GM12878 (cell line): ENCODE data around the gene YIF1A. TPM values are rescaled to one million over a fixed set of nuclear protein-coding genes. Genes with fewer than 3 reads are reported as not detected.

Source experiments
- ATAC-seq: fragments of 200-7000 bp; cut with Tn5 transposase; 3 replicates; pipeline ENCODE4 v1.9.1; 2020; ENCODE audit warnings: mild to moderate bottlenecking, moderate library complexity
- BruUV-seq: library from RNA; stranded (reverse); fragments of 400-500 nt; replicated peaks from 2 replicates; lab custom pipeline; 2021; lab: Mats Ljungman, UMichigan
- CTCF ChIA-PET: fragments of 300-600 bp; sonication (Branson Sonifier 250); formaldehyde crosslinking; extraction: SDS; loops from one replicate; lab custom pipeline; 2021; ENCODE audit warnings: inconsistent platforms; lab: Yijun Ruan, JAX
- POLR2A ChIA-PET: fragments of 350-600 bp; formaldehyde crosslinking; extraction: SDS; loops from one replicate; lab custom pipeline; 2021; ENCODE audit warnings: inconsistent platforms; lab: Charles Lee
- RAD21 ChIA-PET: fragments of 300-600 bp; sonication (Branson Sonifier 250); formaldehyde crosslinking; loops from one replicate; lab custom pipeline; 2023; ENCODE audit warnings: antibody characterized with exemption; ENCODE audit not compliant: unreplicated experiment; lab: Charles Lee
- SMC1A ChIA-PET: fragments of 300-600 bp; sonication (Branson Sonifier 250); formaldehyde crosslinking; loops from one replicate; lab custom pipeline; 2023; ENCODE audit not compliant: unreplicated experiment, uncharacterized antibody; lab: Charles Lee
- DNase-seq: peaks from one replicate; pipeline ENCODE4 v3.0.0-alpha.2; 2011; ENCODE audit warnings: low read depth, low spot score
- FAIRE-seq: peaks from 3 replicates; lab custom pipeline; 2011; peaks lifted over from hg19 to GRCh38; lab: Jason Lieb, UNC
- H2AFZ ChIP-seq: 2 replicates; pipeline ENCODE4 v1.6.0; 2011; ENCODE audit warnings: low read depth, low read length, control low read depth; ENCODE audit not compliant: control insufficient read depth
- H3K27ac ChIP-seq: 2 replicates; pipeline ENCODE4 v1.5.1; 2011; ENCODE audit warnings: control low read depth; ENCODE audit not compliant: control insufficient read depth, insufficient read depth
- H3K27me3 ChIP-seq, 2 experiments: replicated peaks in 1 of 2; 2 replicates each; pipeline versions ENCODE4 v1.6.0 to v1.6.1; 2011; ENCODE audit warnings: low read length in 1 of 2; ENCODE audit not compliant: control insufficient read depth in 2 of 2, insufficient read depth in 2 of 2
- H3K36me3 ChIP-seq, 2 experiments: 2 replicates each; pipeline ENCODE4 v1.5.1; 2011; ENCODE audit warnings: low read length in 1 of 2; ENCODE audit not compliant: control insufficient read depth in 2 of 2, insufficient read depth in 2 of 2
- H3K4me1 ChIP-seq: 2 replicates; pipeline ENCODE4 v1.6.1; 2011; ENCODE audit warnings: mild to moderate bottlenecking, low read length, moderate library complexity, mixed read lengths; ENCODE audit not compliant: control insufficient read depth, insufficient read depth
- H3K4me2 ChIP-seq: 2 replicates; pipeline ENCODE4 v1.6.0; 2011; ENCODE audit warnings: control low read depth; ENCODE audit not compliant: control insufficient read depth, insufficient read depth
- H3K4me3 ChIP-seq: fragments of 200-600 bp; sonication (generic); 2 replicates; pipeline ENCODE4 v1.5.1; 2016
- H3K79me2 ChIP-seq: 2 replicates; pipeline ENCODE4 v1.6.0; 2011; ENCODE audit warnings: low read length; ENCODE audit not compliant: control insufficient read depth, insufficient read depth
- H3K9ac ChIP-seq: 2 replicates; pipeline ENCODE4 v1.8.0; 2011; ENCODE audit warnings: low read length, control low read depth, mixed read lengths; ENCODE audit not compliant: control insufficient read depth, insufficient read depth
- H3K9me3 ChIP-seq: replicated peaks from 3 replicates; pipeline ENCODE4 v1.5.1; 2011; ENCODE audit warnings: mild to moderate bottlenecking, low read length; ENCODE audit not compliant: control insufficient read depth, insufficient read depth
- H4K20me1 ChIP-seq: 2 replicates; pipeline ENCODE4 v1.6.0; 2011; ENCODE audit not compliant: control insufficient read depth, insufficient read depth
- ATF7 ChIP-seq: fragments of 450-650 bp; IDR thresholded peaks from 2 replicates; pipeline ENCODE4 v1.6.1; 2016; ENCODE audit warnings: low read depth, mild to moderate bottlenecking
- CBX3 ChIP-seq: fragments of 200-600 bp; sonication (generic); IDR thresholded peaks from 2 replicates; pipeline ENCODE4 v1.6.1; 2016; ENCODE audit warnings: low read depth, borderline replicate concordance
- DPF2 ChIP-seq: fragments of 450-650 bp; IDR thresholded peaks from 2 replicates; pipeline ENCODE4 v1.6.1; 2017; ENCODE audit warnings: mild to moderate bottlenecking
- HDAC6 ChIP-seq: fragments of 200-600 bp; sonication (generic); IDR thresholded peaks from one replicate; pipeline ENCODE4 v1.8.0; 2017; ENCODE audit warnings: antibody characterized with exemption; ENCODE audit not compliant: unreplicated experiment
- MYB ChIP-seq: fragments of 150-350 bp; IDR thresholded peaks from 2 replicates; pipeline ENCODE4 v1.6.1; 2014; ENCODE audit warnings: mild to moderate bottlenecking, low read depth, low read length, borderline replicate concordance
- PAX8 ChIP-seq: fragments of 450-650 bp; IDR thresholded peaks from 2 replicates; pipeline ENCODE4 v1.6.1; 2017; ENCODE audit warnings: mild to moderate bottlenecking, moderate library complexity
- RELA ChIP-seq: fragments of 450-650 bp; IDR thresholded peaks from 2 replicates; pipeline ENCODE4 v1.8.0; 2014; ENCODE audit warnings: borderline replicate concordance; ENCODE audit not compliant: partially characterized antibody
- SREBF1 ChIP-seq: IDR thresholded peaks from 2 replicates; pipeline ENCODE4 v1.6.1; 2012; ENCODE audit warnings: mild to moderate bottlenecking, low read length
- STAT1 ChIP-seq: fragments of 450-650 bp; conservative IDR thresholded peaks from 2 replicates; pipeline ENCODE4 v1.6.1; 2014; ENCODE audit warnings: antibody characterized with exemption, mild to moderate bottlenecking
- TARDBP ChIP-seq: IDR thresholded peaks from 2 replicates; pipeline ENCODE4 v1.6.1; 2016; ENCODE audit warnings: borderline replicate concordance
- WGBS: methylation state at CpG from one replicate; pipeline ENCODE4 v1.1.6; 2016; ENCODE audit warnings: low lambda C conversion rate; ENCODE audit not compliant: insufficient replicate concordance, insufficient coverage; ENCODE audit errors: missing lambda C conversion rate; 5-methylcytosine and 5-hydroxymethylcytosine counted together
- in situ Hi-C: fragments of 300-500 bp; cut with MboI; formaldehyde crosslinking; loops from 9 replicates; pipeline ENCODE4 v1.14.3; 2018; ENCODE audit warnings: mixed read lengths
- intact Hi-C: fragments of 100-400 bp; cut with micrococcal nuclease; formaldehyde crosslinking; loops from one replicate; pipeline ENCODE4 v1.14.2; 2022; ENCODE audit not compliant: unreplicated experiment
- polyA plus RNA-seq, 11 experiments: library from polyadenylated mRNA; depleted of rRNA in 4 of 11; unstranded in 6 of 11; stranded (reverse) in 5 of 11; fragments of >200 nt; fragmentation: Nextera tagmentation in 4 of 11; fragmentation: Illumina TruSeq in 1 of 11; extraction: Ambion mirVana in 4 of 11; extraction: Trizol in 1 of 11; gene quantifications; 1 replicate in 1 of 11; 2 replicates in 10 of 11; pipeline versions ENCODE4 v1.2.1 to v1.2.3, GENCODE V29; 2011 to 2016; ENCODE audit warnings: inconsistent platforms in 2 of 11, missing spikeins in 2 of 11, low read depth in 1 of 11
- total RNA-seq, 4 experiments: library from RNA; depleted of rRNA in 3 of 4; stranded (reverse); fragments of >200 nt in 3 of 4; fragmentation: Illumina TruSeq in 1 of 4; extraction: Trizol in 1 of 4; gene quantifications; 2 replicates each; pipeline versions ENCODE4 v1.2.1 to v1.2.3, GENCODE V29; 2013 to 2021
- TF ChIP-seq, protein P1 (sequence below): IDR thresholded peaks from 2 replicates; pipeline ENCODE4 v1.6.1; 2012; ENCODE audit warnings: low read depth, low read length, improper control_type of control experiment
- TF ChIP-seq, protein P2 (sequence below): IDR thresholded peaks from 2 replicates; pipeline ENCODE4 v1.6.1; 2012; ENCODE audit warnings: low read depth, low read length, improper control_type of control experiment
- TF ChIP-seq, protein P3 (sequence below): fragments of 450-650 bp; formaldehyde crosslinking; IDR thresholded peaks from 2 replicates; pipeline ENCODE4 v1.4.0; 2022; ENCODE audit warnings: mild to moderate bottlenecking, moderate library complexity
- TF ChIP-seq, protein P4 (sequence below): fragments of 450-650 bp; IDR thresholded peaks from 2 replicates; pipeline ENCODE4 v1.6.1; 2017; ENCODE audit warnings: mild to moderate bottlenecking, moderate library complexity

The YIF1A gene
- total and polyA plus RNA-seq, 10 of the 15 experiments (the other 5 are each of a cell fraction or from before 2014, with no cell fraction given): 6.6 to 128 (median 71.7) TPM

DNA sequence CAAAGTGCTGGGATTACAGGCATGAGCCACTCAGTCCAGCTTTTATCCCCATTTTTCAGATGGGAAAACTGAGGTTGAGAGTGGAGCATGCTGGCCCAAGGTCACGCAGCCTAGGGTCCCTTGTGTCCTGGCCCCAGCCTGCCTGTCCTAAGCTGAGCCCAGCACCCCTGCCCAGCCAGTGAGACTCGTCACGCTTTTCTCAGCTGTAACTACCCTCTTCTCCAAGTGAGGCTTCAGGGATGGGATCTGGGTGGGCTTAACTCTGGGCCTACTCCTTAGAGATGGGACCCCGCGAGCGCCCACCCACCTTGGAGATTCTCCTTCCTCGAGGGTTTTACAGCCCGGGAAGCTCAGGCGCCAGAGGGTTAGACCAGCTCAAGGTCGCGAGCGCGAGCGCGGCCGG lies 2.4 kb upstream of the YIF1A start:
- RAD21 ChIA-PET: interaction anchor here (1.1 to 1.2 kb wide), 2 partner anchors 20 to 21 kb away, joined by 3 to 5 read pairs; no protein-coding TSS in a partner anchor
- no peaks in the 10 kb centered on the region for H3K9me3 ChIP-seq
- TF ChIP-seq PAX8 (no peak), CBX3 (no peak), SREBF1 (no peak), ATF7 (no peak), MYB (no peak), RELA (no peak), TARDBP (no peak), HDAC6 (no peak), DPF2 (no peak), STAT1 (no peak)
- TF ChIP-seq, protein P1, sequence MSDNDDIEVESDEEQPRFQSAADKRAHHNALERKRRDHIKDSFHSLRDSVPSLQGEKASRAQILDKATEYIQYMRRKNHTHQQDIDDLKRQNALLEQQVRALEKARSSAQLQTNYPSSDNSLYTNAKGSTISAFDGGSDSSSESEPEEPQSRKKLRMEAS: no peak
- TF ChIP-seq, protein P2, sequence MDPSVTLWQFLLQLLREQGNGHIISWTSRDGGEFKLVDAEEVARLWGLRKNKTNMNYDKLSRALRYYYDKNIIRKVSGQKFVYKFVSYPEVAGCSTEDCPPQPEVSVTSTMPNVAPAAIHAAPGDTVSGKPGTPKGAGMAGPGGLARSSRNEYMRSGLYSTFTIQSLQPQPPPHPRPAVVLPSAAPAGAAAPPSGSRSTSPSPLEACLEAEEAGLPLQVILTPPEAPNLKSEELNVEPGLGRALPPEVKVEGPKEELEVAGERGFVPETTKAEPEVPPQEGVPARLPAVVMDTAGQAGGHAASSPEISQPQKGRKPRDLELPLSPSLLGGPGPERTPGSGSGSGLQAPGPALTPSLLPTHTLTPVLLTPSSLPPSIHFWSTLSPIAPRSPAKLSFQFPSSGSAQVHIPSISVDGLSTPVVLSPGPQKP: no peak
- TF ChIP-seq, protein P3, sequence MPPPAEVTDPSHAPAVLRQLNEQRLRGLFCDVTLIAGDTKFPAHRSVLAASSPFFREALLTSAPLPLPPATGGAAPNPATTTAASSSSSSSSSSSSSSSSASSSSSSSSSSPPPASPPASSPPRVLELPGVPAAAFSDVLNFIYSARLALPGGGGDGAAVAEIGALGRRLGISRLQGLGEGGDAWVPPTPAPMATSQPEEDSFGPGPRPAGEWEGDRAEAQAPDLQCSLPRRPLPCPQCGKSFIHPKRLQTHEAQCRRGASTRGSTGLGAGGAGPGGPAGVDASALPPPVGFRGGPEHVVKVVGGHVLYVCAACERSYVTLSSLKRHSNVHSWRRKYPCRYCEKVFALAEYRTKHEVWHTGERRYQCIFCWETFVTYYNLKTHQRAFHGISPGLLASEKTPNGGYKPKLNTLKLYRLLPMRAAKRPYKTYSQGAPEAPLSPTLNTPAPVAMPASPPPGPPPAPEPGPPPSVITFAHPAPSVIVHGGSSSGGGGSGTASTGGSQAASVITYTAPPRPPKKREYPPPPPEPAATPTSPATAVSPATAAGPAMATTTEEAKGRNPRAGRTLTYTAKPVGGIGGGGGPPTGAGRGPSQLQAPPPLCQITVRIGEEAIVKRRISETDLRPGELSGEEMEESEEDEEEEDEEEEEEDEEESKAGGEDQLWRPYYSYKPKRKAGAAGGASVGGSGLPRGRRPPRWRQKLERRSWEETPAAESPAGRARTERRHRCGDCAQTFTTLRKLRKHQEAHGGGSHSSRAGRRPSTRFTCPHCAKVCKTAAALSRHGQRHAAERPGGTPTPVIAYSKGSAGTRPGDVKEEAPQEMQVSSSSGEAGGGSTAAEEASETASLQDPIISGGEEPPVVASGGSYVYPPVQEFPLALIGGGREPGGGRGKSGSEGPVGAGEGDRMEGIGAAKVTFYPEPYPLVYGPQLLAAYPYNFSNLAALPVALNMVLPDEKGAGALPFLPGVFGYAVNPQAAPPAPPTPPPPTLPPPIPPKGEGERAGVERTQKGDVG: no peak
- TF ChIP-seq, protein P4, sequence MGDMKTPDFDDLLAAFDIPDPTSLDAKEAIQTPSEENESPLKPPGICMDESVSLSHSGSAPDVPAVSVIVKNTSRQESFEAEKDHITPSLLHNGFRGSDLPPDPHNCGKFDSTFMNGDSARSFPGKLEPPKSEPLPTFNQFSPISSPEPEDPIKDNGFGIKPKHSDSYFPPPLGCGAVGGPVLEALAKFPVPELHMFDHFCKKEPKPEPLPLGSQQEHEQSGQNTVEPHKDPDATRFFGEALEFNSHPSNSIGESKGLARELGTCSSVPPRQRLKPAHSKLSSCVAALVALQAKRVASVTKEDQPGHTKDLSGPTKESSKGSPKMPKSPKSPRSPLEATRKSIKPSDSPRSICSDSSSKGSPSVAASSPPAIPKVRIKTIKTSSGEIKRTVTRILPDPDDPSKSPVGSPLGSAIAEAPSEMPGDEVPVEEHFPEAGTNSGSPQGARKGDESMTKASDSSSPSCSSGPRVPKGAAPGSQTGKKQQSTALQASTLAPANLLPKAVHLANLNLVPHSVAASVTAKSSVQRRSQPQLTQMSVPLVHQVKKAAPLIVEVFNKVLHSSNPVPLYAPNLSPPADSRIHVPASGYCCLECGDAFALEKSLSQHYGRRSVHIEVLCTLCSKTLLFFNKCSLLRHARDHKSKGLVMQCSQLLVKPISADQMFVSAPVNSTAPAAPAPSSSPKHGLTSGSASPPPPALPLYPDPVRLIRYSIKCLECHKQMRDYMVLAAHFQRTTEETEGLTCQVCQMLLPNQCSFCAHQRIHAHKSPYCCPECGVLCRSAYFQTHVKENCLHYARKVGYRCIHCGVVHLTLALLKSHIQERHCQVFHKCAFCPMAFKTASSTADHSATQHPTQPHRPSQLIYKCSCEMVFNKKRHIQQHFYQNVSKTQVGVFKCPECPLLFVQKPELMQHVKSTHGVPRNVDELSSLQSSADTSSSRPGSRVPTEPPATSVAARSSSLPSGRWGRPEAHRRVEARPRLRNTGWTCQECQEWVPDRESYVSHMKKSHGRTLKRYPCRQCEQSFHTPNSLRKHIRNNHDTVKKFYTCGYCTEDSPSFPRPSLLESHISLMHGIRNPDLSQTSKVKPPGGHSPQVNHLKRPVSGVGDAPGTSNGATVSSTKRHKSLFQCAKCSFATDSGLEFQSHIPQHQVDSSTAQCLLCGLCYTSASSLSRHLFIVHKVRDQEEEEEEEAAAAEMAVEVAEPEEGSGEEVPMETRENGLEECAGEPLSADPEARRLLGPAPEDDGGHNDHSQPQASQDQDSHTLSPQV: no peak

More for the DNA sequence above, 2.4 kb upstream of the YIF1A start:
- in situ Hi-C loops (no loop called here), intact Hi-C loops (no loop called here)
- Histone ChIP-seq H3K79me2 (peaks cover 12% of the 10 kb centered on the region), H2AFZ (no peak overlapping the region), H3K4me1 (peaks cover 15% of the 10 kb centered on the region), H4K20me1 (no peaks in the 10 kb centered on the region), H3K4me2 (no peak overlapping the region), H3K36me3 (no peaks in the 10 kb centered on the region), H3K9ac (no peak overlapping the region), H3K27ac (no peak overlapping the region), H3K4me3 (no peak overlapping the region), H3K27me3 (peaks cover 2 to 7% of the 10 kb centered on the region in 2 experiments; a peak in 2 of 4 replicates)
- SMC1A ChIA-PET: interaction anchor here (2.5 kb wide), 1 partner anchor 21 kb away, joined by 10 read pairs; no protein-coding TSS in a partner anchor
- no peak for ATAC-seq
- 17% methylated on average over 9 of the region's 16 CpGs for WGBS
- POLR2A ChIA-PET: no interaction called here
- CTCF ChIA-PET: interaction anchor here (0.9 kb wide), 1 partner anchor 76 kb away, joined by 3 read pairs; no protein-coding TSS in a partner anchor
- no peak for FAIRE-seq
- DNase-seq: no peak
- BruUV-seq: no TSS peak
